Measurements from ENCODE around the gene SRSF4. TPM values are rescaled to one million over a fixed set of nuclear protein-coding genes. Genes with fewer than 3 reads are reported as not detected.

SRSF4 gene
- total and polyA plus RNA-seq, 10 of the 15 experiments (the other 5 are each of a cell fraction or from before 2014, with no cell fraction given) = 17.2 to 107 (median 78.6) TPM

DNA sequence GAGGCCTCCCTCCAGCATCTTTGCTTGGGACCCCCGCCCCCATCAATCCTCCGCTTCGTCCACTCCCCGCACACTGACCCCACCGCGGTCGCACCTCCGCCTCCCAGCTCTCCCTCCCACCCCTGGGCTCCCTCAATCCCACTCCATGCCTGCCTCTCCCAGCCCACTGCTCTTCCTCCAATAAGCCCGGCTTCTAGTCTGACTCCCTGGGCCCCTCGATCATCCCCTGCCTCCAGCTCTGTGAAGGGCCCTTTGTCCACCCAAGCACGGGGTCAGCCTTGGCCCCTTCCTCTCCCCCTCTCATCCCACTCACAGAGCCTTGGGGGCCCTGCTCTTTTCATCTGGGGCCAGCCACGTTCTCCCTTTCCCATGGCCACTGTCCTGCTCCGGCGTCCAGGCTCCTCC is 56.5 kb downstream of the SRSF4 start:
- Histone ChIP-seq H2AFZ (ENCODE audit: control insufficient read depth, low read depth, low read length) (no peak overlapping the region), H3K36me3 (ENCODE audit: control insufficient read depth in 2 of 2, insufficient read depth in 2 of 2, low read length in 1 of 2) (no peaks in the 10 kb centered on the region), H3K79me2 (ENCODE audit: control insufficient read depth, insufficient read depth, low read length) (no peaks in the 10 kb centered on the region), H3K27ac (ENCODE audit: control insufficient read depth, insufficient read depth) (no peak overlapping the region), H3K9me3 (replicated peaks; ENCODE audit: control insufficient read depth, insufficient read depth, low read length) (no peaks in the 10 kb centered on the region), H3K9ac (ENCODE audit: control insufficient read depth, insufficient read depth, low read length) (no peak overlapping the region), H3K4me3 (no peak overlapping the region), H3K27me3 (replicated peaks in 1 of 2; ENCODE audit: control insufficient read depth in 2 of 2, insufficient read depth in 2 of 2, low read length in 1 of 2) (peaks cover 6 to 16% of the 10 kb centered on the region in 2 experiments; a peak in 3 of 4 replicates), H4K20me1 (ENCODE audit: control insufficient read depth, insufficient read depth) (no peaks in the 10 kb centered on the region; the same call in 1 of the 2 replicates), H3K4me2 (ENCODE audit: control insufficient read depth, insufficient read depth) (no peak overlapping the region), H3K4me1 (ENCODE audit: control insufficient read depth, insufficient read depth, low read length) (no peaks in the 10 kb centered on the region)
- in situ Hi-C loops (cut with MboI) (no loop called here), intact Hi-C loops (cut with micrococcal nuclease; ENCODE audit: unreplicated experiment) (no loop called here)
- RAD21 ChIA-PET (ENCODE audit: unreplicated experiment) = no interaction called here
- FAIRE-seq (no peak), ATAC-seq (no peak), DNase-seq (ENCODE audit: low read depth, low spot score) (no peak)
- POLR2A ChIA-PET = no interaction called here
- CTCF ChIA-PET = no interaction called here
- no TSS peak for BruUV-seq (replicated peaks)
- SMC1A ChIA-PET (ENCODE audit: uncharacterized antibody, unreplicated experiment) = no interaction called here
- 44% methylated on average over 6 of the region's 14 CpGs for WGBS (ENCODE audit: insufficient coverage, insufficient replicate concordance, low lambda C conversion rate, missing lambda C conversion rate)
- TF ChIP-seq, protein P1, sequence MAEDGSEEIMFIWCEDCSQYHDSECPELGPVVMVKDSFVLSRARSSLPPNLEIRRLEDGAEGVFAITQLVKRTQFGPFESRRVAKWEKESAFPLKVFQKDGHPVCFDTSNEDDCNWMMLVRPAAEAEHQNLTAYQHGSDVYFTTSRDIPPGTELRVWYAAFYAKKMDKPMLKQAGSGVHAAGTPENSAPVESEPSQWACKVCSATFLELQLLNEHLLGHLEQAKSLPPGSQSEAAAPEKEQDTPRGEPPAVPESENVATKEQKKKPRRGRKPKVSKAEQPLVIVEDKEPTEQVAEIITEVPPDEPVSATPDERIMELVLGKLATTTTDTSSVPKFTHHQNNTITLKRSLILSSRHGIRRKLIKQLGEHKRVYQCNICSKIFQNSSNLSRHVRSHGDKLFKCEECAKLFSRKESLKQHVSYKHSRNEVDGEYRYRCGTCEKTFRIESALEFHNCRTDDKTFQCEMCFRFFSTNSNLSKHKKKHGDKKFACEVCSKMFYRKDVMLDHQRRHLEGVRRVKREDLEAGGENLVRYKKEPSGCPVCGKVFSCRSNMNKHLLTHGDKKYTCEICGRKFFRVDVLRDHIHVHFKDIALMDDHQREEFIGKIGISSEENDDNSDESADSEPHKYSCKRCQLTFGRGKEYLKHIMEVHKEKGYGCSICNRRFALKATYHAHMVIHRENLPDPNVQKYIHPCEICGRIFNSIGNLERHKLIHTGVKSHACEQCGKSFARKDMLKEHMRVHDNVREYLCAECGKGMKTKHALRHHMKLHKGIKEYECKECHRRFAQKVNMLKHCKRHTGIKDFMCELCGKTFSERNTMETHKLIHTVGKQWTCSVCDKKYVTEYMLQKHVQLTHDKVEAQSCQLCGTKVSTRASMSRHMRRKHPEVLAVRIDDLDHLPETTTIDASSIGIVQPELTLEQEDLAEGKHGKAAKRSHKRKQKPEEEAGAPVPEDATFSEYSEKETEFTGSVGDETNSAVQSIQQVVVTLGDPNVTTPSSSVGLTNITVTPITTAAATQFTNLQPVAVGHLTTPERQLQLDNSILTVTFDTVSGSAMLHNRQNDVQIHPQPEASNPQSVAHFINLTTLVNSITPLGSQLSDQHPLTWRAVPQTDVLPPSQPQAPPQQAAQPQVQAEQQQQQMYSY (CRISPR knock-in tag; IDR thresholded peaks at IDR 0.05) = no peak
- TF ChIP-seq, protein P2, sequence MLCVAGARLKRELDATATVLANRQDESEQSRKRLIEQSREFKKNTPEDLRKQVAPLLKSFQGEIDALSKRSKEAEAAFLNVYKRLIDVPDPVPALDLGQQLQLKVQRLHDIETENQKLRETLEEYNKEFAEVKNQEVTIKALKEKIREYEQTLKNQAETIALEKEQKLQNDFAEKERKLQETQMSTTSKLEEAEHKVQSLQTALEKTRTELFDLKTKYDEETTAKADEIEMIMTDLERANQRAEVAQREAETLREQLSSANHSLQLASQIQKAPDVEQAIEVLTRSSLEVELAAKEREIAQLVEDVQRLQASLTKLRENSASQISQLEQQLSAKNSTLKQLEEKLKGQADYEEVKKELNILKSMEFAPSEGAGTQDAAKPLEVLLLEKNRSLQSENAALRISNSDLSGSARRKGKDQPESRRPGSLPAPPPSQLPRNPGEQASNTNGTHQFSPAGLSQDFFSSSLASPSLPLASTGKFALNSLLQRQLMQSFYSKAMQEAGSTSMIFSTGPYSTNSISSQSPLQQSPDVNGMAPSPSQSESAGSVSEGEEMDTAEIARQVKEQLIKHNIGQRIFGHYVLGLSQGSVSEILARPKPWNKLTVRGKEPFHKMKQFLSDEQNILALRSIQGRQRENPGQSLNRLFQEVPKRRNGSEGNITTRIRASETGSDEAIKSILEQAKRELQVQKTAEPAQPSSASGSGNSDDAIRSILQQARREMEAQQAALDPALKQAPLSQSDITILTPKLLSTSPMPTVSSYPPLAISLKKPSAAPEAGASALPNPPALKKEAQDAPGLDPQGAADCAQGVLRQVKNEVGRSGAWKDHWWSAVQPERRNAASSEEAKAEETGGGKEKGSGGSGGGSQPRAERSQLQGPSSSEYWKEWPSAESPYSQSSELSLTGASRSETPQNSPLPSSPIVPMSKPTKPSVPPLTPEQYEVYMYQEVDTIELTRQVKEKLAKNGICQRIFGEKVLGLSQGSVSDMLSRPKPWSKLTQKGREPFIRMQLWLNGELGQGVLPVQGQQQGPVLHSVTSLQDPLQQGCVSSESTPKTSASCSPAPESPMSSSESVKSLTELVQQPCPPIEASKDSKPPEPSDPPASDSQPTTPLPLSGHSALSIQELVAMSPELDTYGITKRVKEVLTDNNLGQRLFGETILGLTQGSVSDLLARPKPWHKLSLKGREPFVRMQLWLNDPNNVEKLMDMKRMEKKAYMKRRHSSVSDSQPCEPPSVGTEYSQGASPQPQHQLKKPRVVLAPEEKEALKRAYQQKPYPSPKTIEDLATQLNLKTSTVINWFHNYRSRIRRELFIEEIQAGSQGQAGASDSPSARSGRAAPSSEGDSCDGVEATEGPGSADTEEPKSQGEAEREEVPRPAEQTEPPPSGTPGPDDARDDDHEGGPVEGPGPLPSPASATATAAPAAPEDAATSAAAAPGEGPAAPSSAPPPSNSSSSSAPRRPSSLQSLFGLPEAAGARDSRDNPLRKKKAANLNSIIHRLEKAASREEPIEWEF (IDR thresholded peaks at IDR 0.05; ENCODE audit: insufficient replicate concordance, low read depth, low read length) = no peak
- TF ChIP-seq, protein P3, sequence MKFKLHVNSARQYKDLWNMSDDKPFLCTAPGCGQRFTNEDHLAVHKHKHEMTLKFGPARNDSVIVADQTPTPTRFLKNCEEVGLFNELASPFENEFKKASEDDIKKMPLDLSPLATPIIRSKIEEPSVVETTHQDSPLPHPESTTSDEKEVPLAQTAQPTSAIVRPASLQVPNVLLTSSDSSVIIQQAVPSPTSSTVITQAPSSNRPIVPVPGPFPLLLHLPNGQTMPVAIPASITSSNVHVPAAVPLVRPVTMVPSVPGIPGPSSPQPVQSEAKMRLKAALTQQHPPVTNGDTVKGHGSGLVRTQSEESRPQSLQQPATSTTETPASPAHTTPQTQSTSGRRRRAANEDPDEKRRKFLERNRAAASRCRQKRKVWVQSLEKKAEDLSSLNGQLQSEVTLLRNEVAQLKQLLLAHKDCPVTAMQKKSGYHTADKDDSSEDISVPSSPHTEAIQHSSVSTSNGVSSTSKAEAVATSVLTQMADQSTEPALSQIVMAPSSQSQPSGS (IDR thresholded peaks at IDR 0.05; ENCODE audit: low read length) = no peak
- TF ChIP-seq SUZ12 (IDR thresholded peaks at IDR 0.05; ENCODE audit: unreplicated experiment) = no peak
- TF ChIP-seq TCF12 (IDR thresholded peaks at IDR 0.05; ENCODE audit: low read depth, low read length) = no peak
- no peak for TF ChIP-seq ATF7 (IDR thresholded peaks at IDR 0.05; ENCODE audit: low read depth)
- TF ChIP-seq KAT2A (conservative IDR thresholded peaks at IDR 0.05; ENCODE audit: control insufficient read depth, low read depth, low read length) = no peak
- TF ChIP-seq STAT3 (IDR thresholded peaks at IDR 0.05; ENCODE audit: low read depth, low read length) = no peak
- no peak for TF ChIP-seq RELA (IDR thresholded peaks at IDR 0.05; ENCODE audit: borderline replicate concordance, partially characterized antibody)
- no peak for TF ChIP-seq NR2C1 (IDR thresholded peaks at IDR 0.05)
- no peak for TF ChIP-seq SMC3 (IDR thresholded peaks at IDR 0.05; ENCODE audit: borderline replicate concordance, low read length)
- no peak for TF ChIP-seq PAX5 (IDR thresholded peaks at IDR 0.05; ENCODE audit: borderline replicate concordance, low read depth, low read length)
- no peak for TF ChIP-seq FOS (IDR thresholded peaks at IDR 0.05; ENCODE audit: borderline replicate concordance, extremely low read depth, insufficient read length)
- TF ChIP-seq CBFB (IDR thresholded peaks at IDR 0.05; ENCODE audit: low read depth) = no peak

Measured in GM12878 (cell line).